GM21360 (cell line): Measurements from ENCODE around the gene ELMOD1.
"Not testable (repeated sequence)": the region's sequence is repeated elsewhere in the genome, so short reads cannot be mapped to it uniquely, and the experiment has no call there.

Experiments
- ATAC-seq: cut with Tn5 transposase; IDR thresholded peaks from one replicate; pipeline ENCODE4 v1.9.1; 2021; ENCODE audit warnings: mild to moderate bottlenecking, moderate library complexity; ENCODE audit not compliant: unreplicated experiment

ELMOD1 gene

DNA sequence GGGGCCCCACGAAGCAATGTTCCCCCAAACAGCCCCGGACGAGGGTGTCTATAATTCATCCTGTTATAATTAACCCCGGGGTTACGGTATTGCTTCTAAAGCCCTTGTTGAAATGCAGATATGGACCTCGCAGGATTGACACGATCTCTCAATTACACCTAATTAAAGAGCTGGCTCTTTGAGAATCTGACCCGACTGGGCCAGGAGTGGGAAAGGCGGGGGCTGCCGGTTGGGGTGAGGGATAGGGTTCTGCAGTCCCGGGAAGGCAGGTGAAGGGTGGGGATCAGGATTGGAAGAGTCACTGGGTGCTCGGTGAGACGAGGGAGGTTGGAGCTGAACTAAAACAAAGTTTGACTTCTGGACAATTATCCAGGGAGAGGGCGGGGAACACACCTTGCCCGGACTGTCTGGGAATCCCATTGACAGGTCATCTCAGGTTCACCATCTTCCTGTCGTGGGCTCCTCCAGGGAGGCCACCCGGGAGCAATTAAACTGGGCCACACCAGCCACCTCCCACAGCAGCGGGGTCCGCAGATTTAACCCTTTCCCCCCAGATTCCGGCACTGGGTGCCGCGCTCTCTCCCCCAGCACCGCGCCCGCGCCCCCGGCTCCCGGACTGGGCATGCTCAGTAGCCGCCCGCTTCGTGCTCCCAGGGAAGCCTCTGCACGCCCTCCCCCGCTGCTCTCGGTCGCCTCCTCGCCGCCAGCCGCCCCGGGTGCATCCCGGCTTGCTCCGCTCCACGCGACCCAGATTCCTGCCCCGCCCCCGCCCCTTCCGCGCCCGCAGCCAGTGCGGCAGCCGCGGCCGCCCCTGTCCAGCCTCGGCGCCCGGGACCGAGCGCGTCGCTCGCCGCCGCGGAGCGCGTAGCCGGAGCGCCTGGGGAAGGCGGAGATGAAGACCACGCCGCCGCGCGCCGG lies at the start of gene ELMOD1:
ELMOD1 (plus strand) TSS at position 688 of the 918 bp plus-strand sequence. CDS start 27,043 bp downstream, outside the sequence.
- ATAC-seq = peak; percentile 63

GRCh38 chr11:107545101-107545514 lies 45.8 kb upstream of the ELMOD1 start:
- no peak for ATAC-seq

- ATAC-seq = no peak
Measured at GRCh38 chr11:107547961-107548360, 43.0 kb upstream of the ELMOD1 start.

GRCh38 chr11:107549253-107549953 lies 41.5 kb upstream of the ELMOD1 start:
- no peak for ATAC-seq

GRCh38 chr11:107549954-107550285 lies 41.0 kb upstream of the ELMOD1 start:
- ATAC-seq = no peak

GRCh38 chr11:107550304-107550703 lies 40.6 kb upstream of the ELMOD1 start:
- ATAC-seq = no peak

DNA sequence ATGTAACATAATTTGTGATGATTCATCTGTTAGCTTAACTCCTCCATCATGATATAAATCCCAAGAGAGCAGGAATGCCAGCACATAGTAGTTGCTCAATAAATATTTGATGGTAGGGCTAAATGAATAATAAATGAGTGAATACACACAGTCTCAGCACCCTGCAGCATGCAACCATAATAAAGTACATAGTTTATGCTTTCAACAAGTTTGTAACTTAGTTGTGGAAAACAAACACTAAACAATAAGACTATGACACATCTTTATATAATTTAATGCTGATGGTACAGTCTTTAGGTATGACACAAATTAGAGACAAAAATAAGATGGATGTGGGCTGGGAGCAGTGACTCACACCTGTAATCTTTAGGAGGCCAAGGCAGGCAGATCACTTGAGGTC lies 29.3 kb upstream of the ELMOD1 start:
- no peak for ATAC-seq

DNA sequence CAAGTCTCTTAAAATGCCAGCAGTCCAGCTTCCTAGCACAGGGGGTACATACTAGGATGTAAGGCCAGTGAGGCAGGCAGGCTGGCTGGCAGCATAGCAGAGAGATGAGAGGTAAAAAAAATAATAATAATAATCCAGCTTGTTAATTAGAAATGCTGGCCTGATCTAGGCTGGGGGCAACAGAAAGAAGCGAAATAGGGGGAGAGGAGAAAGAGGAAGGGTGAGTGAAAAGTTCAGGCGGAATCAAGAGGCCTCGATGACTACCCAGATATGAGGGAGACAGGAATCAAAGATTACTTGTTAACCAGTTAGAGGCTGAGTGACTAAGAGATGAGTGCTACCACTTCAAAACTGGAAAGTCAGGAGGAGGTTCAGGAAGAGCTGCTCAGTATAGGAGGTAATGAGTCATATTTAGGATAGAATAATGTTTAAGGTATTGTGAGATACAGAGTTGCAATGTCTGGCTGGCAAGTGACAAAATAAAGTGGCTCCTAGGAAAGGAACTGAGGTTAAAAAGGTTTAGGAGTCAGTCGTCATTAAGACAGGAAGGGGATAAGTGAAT lies 28.2 kb upstream of the ELMOD1 start:
- ATAC-seq = no peak

DNA sequence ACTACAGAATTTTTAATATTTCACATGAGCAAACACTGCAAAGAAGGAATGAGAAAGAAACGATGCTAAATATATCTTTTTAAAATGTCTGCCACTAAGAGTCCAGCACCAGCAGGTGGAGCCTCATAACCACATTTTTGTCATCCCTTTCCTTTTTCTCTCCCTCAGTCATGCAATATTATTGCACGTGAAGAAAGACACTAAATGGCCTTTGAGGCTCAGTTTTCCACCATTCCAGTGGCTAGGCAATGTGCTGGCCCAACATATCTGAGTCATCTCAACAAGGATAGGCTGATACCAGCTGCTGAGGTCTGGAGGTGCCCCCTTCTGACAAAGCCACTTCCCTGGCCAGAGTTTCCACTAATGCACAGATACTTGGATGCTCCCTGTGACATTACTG lies 27.2 kb upstream of the ELMOD1 start:
- ATAC-seq = peak; percentile 27

- ATAC-seq = peak; percentile 12
Measured at GRCh38 chr11:107564877-107565218, 26.1 kb upstream of the ELMOD1 start.

GRCh38 chr11:107565219-107565937 lies 25.6 kb upstream of the ELMOD1 start, which contains the start of gene ALKBH8:
ALKBH8 (minus strand) TSS chr11:107565735; CDS start chr11:107560893, 4,842 bp downstream.
- peak; percentile 67 for ATAC-seq

DNA sequence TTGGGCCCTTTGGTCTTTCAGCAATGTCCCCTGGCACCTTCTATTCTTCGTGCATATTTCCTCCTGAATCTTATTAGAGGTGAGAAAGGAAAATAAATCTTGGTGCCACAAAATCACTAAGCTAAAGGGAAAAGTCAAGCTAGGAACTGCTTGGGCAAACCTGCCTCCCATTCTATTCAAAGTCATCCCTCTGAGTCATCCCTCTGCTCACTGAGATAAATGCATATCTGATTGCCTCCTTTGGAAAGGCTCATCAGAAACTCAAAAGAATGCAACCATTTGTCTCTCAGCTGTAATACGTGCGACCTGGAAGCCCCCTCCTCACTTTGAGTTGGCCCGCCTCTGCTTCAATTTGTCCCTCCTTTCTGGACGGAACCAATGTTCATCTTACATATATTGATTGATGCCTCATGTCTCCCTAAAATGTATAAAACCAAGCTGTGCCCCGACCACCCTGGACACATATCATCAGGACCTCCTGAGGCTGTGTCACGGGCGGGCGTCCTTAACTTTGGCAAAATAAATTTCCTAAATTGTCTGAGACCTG lies 24.9 kb upstream of the ELMOD1 start:
- not testable (repeated sequence) for ATAC-seq

- no peak for ATAC-seq
Measured at GRCh38 chr11:107566569-107566968, 24.4 kb upstream of the ELMOD1 start.

GRCh38 chr11:107567739-107568335 lies 23.1 kb upstream of the ELMOD1 start:
- peak; percentile 28 for ATAC-seq

DNA sequence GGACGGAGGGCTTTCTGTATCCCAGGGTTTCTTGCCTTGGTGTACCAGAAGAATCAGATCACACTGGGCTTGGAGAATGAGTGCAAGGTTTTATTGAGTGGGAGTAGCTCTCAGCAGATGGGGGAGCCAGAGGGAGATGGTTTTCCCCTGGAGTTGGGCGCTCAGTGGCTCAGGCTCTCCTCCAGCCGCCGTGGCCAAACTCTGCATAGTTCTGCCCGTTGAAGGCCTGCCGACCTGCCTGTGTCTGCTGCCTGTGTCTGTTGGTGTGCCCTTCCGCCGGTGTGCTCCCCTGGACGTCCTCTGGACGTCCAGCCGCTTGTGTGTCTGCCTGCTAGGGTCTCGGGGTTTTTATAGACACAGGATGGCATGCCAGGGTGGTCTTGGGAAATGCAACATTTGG lies 20.9 kb upstream of the ELMOD1 start:
- no peak for ATAC-seq

DNA sequence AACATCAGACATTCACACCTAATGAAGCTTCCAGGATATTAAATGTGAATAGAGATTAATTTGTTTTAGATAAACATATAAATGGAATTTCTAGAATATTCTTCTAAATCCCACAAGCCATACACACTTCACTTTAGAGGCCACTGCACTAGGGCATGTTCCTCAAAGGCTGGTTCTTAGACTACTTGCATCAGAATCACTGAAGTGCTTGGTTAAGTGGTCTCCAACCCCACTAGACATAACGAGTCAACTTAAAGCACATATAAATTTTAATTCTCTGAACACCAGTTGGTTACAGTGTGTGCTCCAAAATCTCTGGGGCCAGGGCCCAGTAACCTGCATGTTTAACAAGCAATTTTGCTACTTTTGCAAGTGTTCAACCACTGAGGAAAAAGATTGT lies 17.5 kb upstream of the ELMOD1 start:
- no peak for ATAC-seq

- ATAC-seq = not testable (repeated sequence)
Measured at GRCh38 chr11:107576497-107577345, 14.2 kb upstream of the ELMOD1 start.

GRCh38 chr11:107577346-107577711 lies 13.6 kb upstream of the ELMOD1 start:
- ATAC-seq = no peak

DNA sequence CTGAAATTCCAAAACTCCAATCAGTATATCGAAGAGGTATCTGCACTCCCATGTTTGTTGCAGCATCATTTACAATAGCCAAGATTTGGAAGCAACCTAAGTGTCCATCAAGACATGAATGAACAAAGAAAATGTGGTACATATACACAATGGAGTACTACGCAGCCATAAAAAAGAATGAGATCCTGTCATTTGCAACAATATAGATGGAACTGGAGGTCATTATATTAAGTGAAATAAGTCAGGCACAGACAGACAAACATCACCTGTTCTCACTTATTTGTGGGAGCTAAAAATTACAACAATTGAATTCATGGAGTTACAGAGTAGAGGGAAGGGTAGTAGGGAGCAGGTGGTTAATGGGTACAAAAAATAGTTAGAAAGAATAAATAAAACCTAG lies 11.8 kb upstream of the ELMOD1 start:
- ATAC-seq = not testable (repeated sequence)

DNA sequence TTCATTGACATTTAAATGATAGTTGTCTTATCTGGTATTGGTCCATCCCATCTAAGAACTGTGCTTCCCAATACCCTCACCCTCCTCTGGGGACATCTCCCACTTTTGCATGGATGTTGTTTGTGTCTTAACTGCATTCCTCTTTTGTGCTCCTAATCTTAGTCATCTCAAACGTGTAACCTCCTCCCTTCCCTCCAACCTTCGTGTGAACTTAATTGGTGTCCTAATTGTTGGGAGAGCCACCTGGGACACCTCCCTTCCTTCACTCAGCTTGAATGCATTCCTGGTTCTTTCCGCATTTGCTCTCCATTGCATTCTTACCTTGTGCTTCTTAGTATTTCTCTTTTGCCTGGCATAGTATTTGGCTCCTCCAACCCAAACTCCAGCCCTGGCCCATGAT lies 9.8 kb upstream of the ELMOD1 start:
- no peak for ATAC-seq
